Peyer's patch (tissue), 4 donors: Measurements from ENCODE around the gene MAGIX. TPM values are rescaled to one million over a fixed set of nuclear protein-coding genes. Genes with fewer than 3 reads are reported as not detected.

Experiments used
- DNase-seq, 3 donors: peaks; one replicate each; pipeline ENCODE4 v3.0.0-alpha.2; 2017 to 2019
- H3K27ac ChIP-seq, 4 donors: fragments of 200-600 bp; sonication (generic); one replicate each; pipeline ENCODE4 v1.5.1; 2016 to 2019
- H3K27me3 ChIP-seq, 2 donors: fragments of 200-600 bp; sonication (generic); one replicate each; pipeline ENCODE4 v1.5.1; 2019
- H3K36me3 ChIP-seq, 3 donors: fragments of 200-600 bp; sonication (generic); one replicate each; pipeline ENCODE4 v1.5.1; 2016 to 2019
- H3K4me1 ChIP-seq, 4 donors: fragments of 200-600 bp; sonication (generic); one replicate each; pipeline ENCODE4 v1.5.1; 2016 to 2019
- H3K4me3 ChIP-seq, 4 donors: fragments of 200-600 bp; sonication (generic); 1 replicate in 3 of 4; 2 replicates in 1 of 4; pipeline ENCODE4 v1.5.1; 2016 to 2019; ENCODE audit warnings: mild to moderate bottlenecking in 1 of 4
- H3K9me3 ChIP-seq, 4 donors: fragments of 200-600 bp; sonication (generic); one replicate each; pipeline ENCODE4 v1.5.1; 2016 to 2019; ENCODE audit warnings: mild to moderate bottlenecking in 1 of 4
- POLR2A ChIP-seq, 2 donors: fragments of 450-650 bp; IDR thresholded peaks; one replicate each; pipeline ENCODE4 v1.5.1; 2017; ENCODE audit warnings: antibody characterized with exemption in 2 of 2, mild to moderate bottlenecking in 2 of 2, moderate library complexity in 2 of 2
- total RNA-seq, 4 donors: library from RNA; depleted of rRNA; stranded (reverse); fragments of >200 nt; gene quantifications; one replicate each; pipeline ENCODE4 v1.1.0, GENCODE V29; 2016
- TF ChIP-seq, protein P1 (sequence below), 6 experiments: fragments of 450-650 bp in 4 of 6; fragments of 200-600 bp in 2 of 6; sonication (generic) in 1 of 6; IDR thresholded peaks; one replicate each; pipeline ENCODE4 v1.5.1; 2017 to 2019; ENCODE audit warnings: antibody characterized with exemption in 6 of 6, mild to moderate bottlenecking in 3 of 6, moderate library complexity in 1 of 6

The MAGIX gene
- total RNA-seq, 4 donors from 2014 or later: 5.8 to 14.4 (median 11.6) TPM; not detected in 1

DNA sequence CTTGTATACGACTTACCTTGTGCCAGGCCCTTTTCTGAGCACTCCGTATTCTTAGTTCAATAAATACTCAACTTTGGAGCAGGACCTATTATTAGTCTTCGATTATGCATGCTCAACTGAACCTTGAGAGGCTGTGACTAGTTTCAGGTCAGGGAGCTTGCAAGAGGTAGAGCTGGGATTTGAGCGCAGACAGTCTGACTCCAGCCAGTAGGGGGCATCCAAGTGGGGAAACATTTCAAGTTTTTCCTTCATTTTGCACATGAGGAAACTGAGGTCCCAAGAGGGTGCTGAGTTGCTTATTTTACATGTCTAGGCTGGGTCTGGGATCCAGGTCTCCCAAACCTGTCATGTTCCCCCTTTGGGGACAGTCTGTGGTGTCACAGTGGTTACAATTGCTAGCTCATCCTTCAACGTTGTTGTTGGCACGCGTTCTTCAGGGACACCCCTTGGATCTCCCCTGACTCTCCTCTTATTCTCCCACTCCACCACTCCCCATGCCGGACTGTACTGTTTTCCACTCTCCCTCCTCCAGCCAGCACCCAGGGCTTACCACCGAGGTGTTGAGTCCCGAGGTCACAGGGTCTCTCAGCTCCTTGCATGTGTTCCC is 30.3 kb downstream of the MAGIX start:
- TF ChIP-seq POLR2A (IDR thresholded peaks at IDR 0.05): no peak
- TF ChIP-seq, protein P1, sequence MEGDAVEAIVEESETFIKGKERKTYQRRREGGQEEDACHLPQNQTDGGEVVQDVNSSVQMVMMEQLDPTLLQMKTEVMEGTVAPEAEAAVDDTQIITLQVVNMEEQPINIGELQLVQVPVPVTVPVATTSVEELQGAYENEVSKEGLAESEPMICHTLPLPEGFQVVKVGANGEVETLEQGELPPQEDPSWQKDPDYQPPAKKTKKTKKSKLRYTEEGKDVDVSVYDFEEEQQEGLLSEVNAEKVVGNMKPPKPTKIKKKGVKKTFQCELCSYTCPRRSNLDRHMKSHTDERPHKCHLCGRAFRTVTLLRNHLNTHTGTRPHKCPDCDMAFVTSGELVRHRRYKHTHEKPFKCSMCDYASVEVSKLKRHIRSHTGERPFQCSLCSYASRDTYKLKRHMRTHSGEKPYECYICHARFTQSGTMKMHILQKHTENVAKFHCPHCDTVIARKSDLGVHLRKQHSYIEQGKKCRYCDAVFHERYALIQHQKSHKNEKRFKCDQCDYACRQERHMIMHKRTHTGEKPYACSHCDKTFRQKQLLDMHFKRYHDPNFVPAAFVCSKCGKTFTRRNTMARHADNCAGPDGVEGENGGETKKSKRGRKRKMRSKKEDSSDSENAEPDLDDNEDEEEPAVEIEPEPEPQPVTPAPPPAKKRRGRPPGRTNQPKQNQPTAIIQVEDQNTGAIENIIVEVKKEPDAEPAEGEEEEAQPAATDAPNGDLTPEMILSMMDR (IDR thresholded peaks at IDR 0.05): peak in 5 of 6 experiments; percentile 40 to 46 (median 45)
- H3K4me3 ChIP-seq: no peak overlapping the region
- H3K36me3 ChIP-seq: no peaks in the 10 kb centered on the region
- no peaks in the 10 kb centered on the region for H3K9me3 ChIP-seq
- DNase-seq: no peak
- no peaks in the 10 kb centered on the region for H3K27me3 ChIP-seq
- H3K27ac ChIP-seq: no peak overlapping the region
- H3K4me1 ChIP-seq: no peaks in the 10 kb centered on the region

DNA sequence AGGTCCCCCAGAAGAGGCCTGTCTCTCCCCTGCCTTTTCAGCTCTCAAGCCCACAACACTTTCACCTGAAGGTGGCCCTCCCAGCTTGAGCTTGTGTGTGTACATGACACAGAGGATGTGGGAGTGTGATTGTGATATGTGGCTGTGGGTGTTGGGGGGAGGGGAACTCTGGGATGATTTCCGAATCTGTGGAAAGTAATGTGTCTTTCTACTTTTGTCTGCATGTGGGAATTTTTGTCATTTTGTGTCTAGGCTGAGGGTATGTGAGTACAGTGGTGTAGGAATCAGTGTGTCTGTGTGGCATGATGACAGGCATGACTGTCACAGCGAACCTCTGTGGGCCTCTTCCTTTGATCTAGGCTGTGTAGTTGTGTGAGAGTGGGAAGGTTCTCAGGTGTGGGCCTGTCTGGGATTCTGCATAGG is 31.0 kb downstream of the MAGIX start:
- no peak for DNase-seq
- Histone ChIP-seq H3K4me1 (no peaks in the 10 kb centered on the region), H3K27ac (no peak overlapping the region), H3K36me3 (no peaks in the 10 kb centered on the region), H3K9me3 (no peaks in the 10 kb centered on the region), H3K4me3 (no peak overlapping the region), H3K27me3 (no peaks in the 10 kb centered on the region)
- TF ChIP-seq, protein P1 (IDR thresholded peaks at IDR 0.05): no peak
- TF ChIP-seq POLR2A (IDR thresholded peaks at IDR 0.05): no peak

DNA sequence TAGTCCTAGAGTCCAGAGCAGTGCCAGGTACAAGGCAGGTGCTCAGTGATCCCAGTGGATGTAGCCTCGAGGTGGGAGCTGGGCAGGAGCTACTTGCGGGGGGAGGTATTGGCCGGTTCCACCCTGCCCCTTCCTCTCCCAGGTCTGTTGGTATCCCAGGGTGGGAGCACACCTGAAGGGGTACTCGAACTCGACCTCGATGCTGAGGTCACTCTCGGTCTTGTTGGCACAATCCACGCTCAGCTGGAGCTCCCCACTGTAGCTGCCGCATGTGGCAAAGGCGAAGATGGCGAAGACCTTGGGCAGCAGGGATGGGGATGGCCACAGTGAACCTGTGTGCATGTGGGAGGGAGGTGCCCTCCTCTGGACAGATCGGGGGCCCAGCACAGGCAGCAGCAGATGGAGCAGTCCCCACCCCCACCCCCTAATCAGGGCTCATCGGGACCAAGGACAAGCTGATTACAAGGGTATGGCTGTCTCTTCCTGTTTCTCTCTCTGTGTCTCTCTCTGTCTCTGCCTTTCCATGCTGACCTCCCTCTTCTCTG is 35.1 kb downstream of the MAGIX start:
- Histone ChIP-seq H3K27me3 (no peaks in the 10 kb centered on the region), H3K27ac (no peak overlapping the region), H3K4me3 (no peak overlapping the region), H3K36me3 (no peaks in the 10 kb centered on the region), H3K4me1 (peaks cover 0 to 5% (median 2%) of the 10 kb centered on the region in 4 donors), H3K9me3 (no peaks in the 10 kb centered on the region)
- no peak for TF ChIP-seq POLR2A (IDR thresholded peaks at IDR 0.05)
- TF ChIP-seq, protein P1 (IDR thresholded peaks at IDR 0.05): no peak
- DNase-seq: no peak

DNA sequence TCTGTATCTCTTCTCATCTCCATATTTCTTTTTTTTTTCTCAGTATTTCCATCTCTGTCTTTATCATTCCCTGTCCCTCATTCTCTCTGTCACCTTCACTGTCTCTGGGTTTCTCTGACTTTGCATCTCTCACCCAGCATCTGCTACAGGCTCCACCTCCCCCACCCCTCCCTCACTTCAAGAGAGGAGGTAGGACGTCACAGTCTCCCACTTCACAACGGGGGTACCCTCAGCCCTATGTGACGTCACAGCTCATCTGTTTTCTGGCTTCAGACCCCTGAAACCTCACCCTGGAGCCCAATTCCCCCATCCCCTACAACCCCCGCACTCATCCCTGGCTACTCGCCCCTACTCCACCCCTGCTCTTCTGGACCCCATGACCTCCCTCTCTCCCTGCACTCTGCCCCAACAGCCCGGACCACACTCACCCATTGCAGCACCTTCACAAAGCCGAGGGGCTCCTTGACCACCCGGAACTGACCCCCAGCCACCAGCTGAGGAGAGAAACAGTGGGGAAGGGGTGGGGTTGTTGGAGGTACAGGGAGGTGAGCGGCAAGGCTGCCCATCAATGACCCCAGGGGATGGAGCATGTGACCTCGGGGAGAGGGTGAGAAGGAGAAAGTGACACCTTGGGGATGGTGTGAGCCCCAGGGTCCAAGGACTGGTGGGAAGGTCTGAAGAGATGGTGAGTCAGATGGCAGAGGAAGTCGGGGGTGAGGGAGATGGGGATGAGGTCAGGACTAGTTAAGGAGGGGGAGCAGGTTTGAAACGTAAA is 36.2 kb downstream of the MAGIX start:
- H3K27ac ChIP-seq: no peak overlapping the region
- H3K36me3 ChIP-seq: no peaks in the 10 kb centered on the region
- H3K9me3 ChIP-seq: no peaks in the 10 kb centered on the region
- TF ChIP-seq, protein P1 (IDR thresholded peaks at IDR 0.05): no peak
- no peak for TF ChIP-seq POLR2A (IDR thresholded peaks at IDR 0.05)
- H3K4me3 ChIP-seq: no peak overlapping the region
- peaks cover 0 to 5% (median 2%) of the 10 kb centered on the region in 4 donors for H3K4me1 ChIP-seq
- H3K27me3 ChIP-seq: no peaks in the 10 kb centered on the region
- no peak for DNase-seq

DNA sequence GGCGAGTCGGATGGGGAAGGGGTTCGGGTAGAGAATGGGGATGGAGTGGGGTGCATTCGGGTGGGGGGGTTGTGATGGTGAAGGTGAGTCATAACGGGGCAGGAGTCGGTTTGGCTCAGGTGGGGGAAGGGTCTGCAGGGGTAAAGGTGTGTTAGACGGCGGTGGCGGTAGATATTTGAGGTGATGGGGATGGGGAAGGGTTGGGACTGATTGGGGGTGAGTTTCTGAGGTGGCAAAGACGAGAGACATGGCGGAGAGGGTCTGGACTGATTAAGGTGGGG is 36.7 kb downstream of the MAGIX start:
- Histone ChIP-seq H3K4me3 (peak overlapping the region in 1 of 4 donors; percentile 45), H3K4me1 (peaks cover 0 to 5% (median 2%) of the 10 kb centered on the region in 4 donors), H3K27ac (no peak overlapping the region), H3K27me3 (no peaks in the 10 kb centered on the region), H3K9me3 (no peaks in the 10 kb centered on the region), H3K36me3 (no peaks in the 10 kb centered on the region)
- no peak for TF ChIP-seq POLR2A (IDR thresholded peaks at IDR 0.05)
- DNase-seq: no peak
